ENCODE results near the gene DGKG.

DGKG gene

GRCh38 chr3:186236357-186237020 is 125.5 kb downstream of the DGKG start:
- no peak for DNase-seq

DNA sequence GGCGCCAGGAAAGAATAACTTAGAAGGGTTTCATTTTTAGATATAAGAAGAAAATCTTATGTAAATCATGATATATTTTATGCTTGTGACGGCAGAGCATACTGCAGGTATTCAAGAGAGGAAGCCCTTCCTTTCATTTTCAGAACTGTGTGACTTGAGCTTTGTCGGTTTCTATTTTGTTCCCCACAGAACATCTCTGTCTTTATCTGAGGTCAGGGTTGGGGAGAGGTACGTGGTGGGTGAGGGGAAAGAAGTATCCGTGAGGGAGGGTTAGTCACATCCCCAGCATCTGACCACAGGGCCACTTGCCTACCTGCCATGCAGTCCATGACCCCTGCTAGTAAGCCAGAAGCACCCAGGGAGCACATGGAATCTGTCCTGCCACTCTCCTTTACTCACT is 126.5 kb downstream of the DGKG start:
- no peak for DNase-seq

GRCh38 chr3:186234152-186234551 is 127.9 kb downstream of the DGKG start:
- no peak for DNase-seq

GRCh38 chr3:186226482-186226881 is 135.6 kb downstream of the DGKG start:
- no peak for DNase-seq

DNA sequence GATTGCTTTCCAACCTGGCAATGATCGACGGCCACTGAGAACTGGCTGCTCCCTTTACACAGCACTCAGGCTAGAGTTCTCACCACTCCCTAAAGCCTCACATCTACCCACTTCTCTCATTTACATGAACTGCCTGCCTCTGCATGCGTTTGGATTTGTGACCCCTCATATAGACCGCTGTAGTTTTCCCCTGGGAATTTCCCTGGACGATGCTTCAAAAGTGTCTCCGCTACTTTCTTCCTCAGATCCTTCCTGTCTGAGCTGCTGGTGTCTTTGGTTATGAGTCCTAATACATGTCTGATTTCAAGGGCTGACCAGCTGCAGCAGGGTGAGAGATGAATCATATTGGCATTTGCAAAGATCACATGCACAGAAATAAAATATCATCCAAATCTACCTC is 136.4 kb downstream of the DGKG start:
- no peak for DNase-seq

GRCh38 chr3:186224041-186224610 is 137.9 kb downstream of the DGKG start:
- DNase-seq, result no peak

- DNase-seq, result no peak
Observed at GRCh38 chr3:186223476-186223875, 138.6 kb downstream of the DGKG start.

- no peak for DNase-seq
Observed at GRCh38 chr3:186221760-186222378, 140.2 kb downstream of the DGKG start.

GRCh38 chr3:186220911-186221645 is 141.0 kb downstream of the DGKG start:
- DNase-seq, result peak; percentile 79

- no peak for DNase-seq
Observed at GRCh38 chr3:186220365-186220764, 141.7 kb downstream of the DGKG start.

- no peak for DNase-seq
Observed at GRCh38 chr3:186219211-186219638, 142.8 kb downstream of the DGKG start.

GRCh38 chr3:186218421-186218820 is 143.6 kb downstream of the DGKG start:
- DNase-seq, result no peak

GRCh38 chr3:186217820-186218164 is 144.2 kb downstream of the DGKG start:
- no peak for DNase-seq

- no peak for DNase-seq
Observed at GRCh38 chr3:186216900-186217819, 144.9 kb downstream of the DGKG start.

- no peak for DNase-seq
Observed at GRCh38 chr3:186214670-186215069, 147.4 kb downstream of the DGKG start.

DNA sequence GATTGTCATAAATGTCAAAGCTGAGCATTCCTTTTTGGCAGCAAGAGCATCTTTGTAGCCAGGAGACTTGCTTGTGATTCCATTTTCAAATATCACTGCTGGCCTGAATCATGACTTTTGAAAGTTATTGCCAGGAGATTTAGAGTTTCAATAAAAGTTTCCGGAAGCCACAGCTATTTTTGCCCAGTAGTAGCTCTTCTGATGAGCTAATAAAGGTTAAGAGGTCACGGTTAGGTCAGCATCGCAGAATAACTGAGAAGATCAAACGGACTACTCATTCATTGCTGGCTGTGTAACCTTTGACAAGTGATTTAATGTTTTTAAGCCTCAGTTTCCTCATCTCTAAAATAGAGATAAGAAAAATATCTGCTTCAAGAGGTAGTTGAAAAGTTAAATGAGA is 148.1 kb downstream of the DGKG start:
- no peak for DNase-seq

GRCh38 chr3:186212611-186213010 is 149.4 kb downstream of the DGKG start:
- no peak for DNase-seq

- DNase-seq, result no peak
Observed at GRCh38 chr3:186210852-186211500, 151.1 kb downstream of the DGKG start.

DNA sequence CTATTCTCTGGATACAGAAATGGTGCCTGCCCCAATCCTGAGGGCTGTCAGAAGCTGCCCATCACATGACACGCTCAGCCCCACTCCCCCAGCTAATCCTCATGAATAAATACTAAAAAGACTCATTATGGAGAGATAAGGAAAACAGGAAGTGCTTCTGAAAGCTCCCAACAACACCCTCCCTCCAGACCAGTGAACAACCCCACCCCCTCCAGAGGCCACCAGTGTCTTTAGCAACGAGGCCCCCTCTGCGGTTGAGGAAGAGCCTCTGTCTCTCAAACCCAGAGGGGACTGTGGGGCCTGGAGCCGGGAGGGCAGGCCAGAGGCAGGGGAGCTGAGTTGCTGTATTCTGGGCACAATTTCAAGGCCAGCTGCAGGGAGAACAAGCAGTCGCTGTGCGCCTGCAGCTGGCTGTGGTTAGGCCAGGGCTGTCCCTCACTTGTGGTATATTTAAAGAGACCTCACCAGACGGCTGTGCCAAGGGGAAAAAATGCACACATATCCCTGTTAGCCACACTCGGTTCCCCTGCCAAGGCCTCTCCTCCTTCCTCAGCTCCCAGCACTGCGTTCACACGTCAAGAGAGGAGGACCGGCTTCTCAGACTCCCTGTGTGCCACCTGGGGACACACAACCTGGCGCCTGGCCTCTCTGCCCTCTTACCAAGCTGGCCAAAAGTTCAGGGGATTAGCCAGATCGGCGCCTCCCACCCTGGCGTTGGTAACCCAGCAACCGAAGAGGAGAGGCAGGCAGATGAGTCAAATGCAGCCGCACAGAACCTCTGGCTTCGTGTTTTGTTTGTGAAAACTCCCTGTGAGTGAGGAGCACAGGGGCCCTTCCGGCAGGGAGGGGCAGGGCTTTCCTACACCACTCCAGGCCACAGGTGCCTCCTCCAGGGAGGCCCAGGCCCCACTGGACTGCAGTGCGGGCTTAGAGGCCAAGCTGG is 152.0 kb downstream of the DGKG start:
- peak; percentile 91 for DNase-seq

GRCh38 chr3:186208296-186208989 is 153.6 kb downstream of the DGKG start:
- DNase-seq, result no peak
